GM19397 (cell line): ENCODE measurements around the gene FITM1.
"Not testable (repeated sequence)": the region's sequence is repeated elsewhere in the genome, so short reads cannot be mapped to it uniquely, and the experiment has no call there.

Source experiments
- ATAC-seq: cut with Tn5 transposase; IDR thresholded peaks from one replicate; pipeline ENCODE4 v1.9.1; 2021; ENCODE audit warnings: mild to moderate bottlenecking, moderate library complexity; ENCODE audit not compliant: unreplicated experiment

FITM1 gene

DNA sequence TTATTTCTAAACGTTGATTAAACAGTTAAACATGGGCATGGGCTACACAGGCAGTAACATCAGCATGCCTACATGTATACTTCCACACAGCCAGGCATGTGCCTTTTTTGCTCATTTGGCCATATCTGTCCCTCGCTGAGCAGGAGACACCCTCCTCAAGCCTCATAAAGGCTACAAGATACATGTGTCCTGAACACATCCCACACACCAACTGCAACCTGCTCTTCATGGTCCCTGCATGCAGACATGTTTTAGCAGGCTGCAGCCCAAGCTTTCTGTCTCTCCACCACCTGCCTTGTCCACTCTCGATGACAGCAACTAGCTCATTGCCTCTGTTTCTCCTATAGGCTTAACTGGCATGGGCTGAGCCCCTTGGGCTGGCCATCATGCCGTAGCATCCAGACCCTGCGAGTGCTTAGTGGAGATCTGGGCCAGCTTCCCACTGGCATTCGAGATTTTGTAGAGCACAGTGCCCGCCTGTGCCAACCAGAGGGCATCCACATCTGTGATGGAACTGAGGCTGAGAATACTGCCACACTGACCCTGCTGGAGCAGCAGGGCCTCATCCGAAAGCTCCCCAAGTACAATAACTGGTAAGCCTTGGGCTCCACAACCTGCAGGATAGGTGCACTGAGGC lies 33.8 kb upstream of the FITM1 start:
- no peak for ATAC-seq

- no peak for ATAC-seq
Measured at GRCh38 chr14:24098229-24098926, 32.1 kb upstream of the FITM1 start.

GRCh38 chr14:24098927-24099813 lies 31.3 kb upstream of the FITM1 start:
- no peak for ATAC-seq

GRCh38 chr14:24100197-24100981 lies 30.1 kb upstream of the FITM1 start:
- ATAC-seq, result no peak

- no peak for ATAC-seq
Measured at GRCh38 chr14:24100982-24101494, 29.4 kb upstream of the FITM1 start.

- no peak for ATAC-seq
Measured at GRCh38 chr14:24102357-24103048, 28.0 kb upstream of the FITM1 start.

DNA sequence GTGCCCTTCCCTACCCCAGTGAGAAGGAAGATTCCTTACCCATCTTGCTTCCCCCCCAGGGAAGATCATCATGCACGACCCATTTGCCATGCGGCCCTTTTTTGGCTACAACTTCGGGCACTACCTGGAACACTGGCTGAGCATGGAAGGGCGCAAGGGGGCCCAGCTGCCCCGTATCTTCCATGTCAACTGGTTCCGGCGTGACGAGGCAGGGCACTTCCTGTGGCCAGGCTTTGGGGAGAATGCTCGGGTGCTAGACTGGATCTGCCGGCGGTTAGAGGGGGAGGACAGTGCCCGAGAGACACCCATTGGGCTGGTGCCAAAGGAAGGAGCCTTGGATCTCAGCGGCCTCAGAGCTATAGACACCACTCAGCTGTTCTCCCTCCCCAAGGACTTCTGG lies 27.0 kb upstream of the FITM1 start:
- ATAC-seq, result no peak

GRCh38 chr14:24105609-24106239 lies 24.7 kb upstream of the FITM1 start:
- ATAC-seq, result not testable (repeated sequence)

GRCh38 chr14:24106672-24107271 lies 23.7 kb upstream of the FITM1 start:
- no peak for ATAC-seq

- ATAC-seq, result no peak
Measured at GRCh38 chr14:24108336-24108874, 22.1 kb upstream of the FITM1 start.

- no peak for ATAC-seq
Measured at GRCh38 chr14:24110060-24110459, 20.4 kb upstream of the FITM1 start.

DNA sequence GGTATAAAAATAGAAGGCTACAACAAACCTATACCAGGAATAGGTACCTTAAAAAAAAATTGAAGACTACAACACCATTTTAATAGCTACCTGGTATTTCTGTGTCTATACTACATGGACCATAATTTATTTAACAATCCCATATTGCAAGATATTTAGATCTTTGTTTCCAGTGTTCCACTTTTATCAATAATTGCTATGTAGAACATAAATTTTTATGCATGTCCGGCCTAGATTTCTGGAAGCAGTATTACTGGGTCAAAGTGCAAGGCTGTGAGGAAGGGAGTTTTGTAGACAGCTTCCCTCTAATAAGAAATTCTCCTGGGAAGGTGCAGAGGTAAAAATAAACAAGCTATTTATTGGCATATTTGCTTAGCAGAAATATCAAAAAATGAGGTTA lies 19.9 kb upstream of the FITM1 start:
- ATAC-seq, result no peak

GRCh38 chr14:24113379-24113800 lies 17.1 kb upstream of the FITM1 start:
- ATAC-seq, result no peak

GRCh38 chr14:24113801-24114531 lies 16.5 kb upstream of the FITM1 start:
- peak; percentile 26 for ATAC-seq

GRCh38 chr14:24114532-24115421 lies 15.7 kb upstream of the FITM1 start, which contains the start of the genes DCAF11 and NRL:
Gene DCAF11, plus strand, starts transcription at chr14:24114777. Its CDS starts 818 bp downstream, at chr14:24115595.
Gene NRL, minus strand, starts transcription at chr14:24114949. Its CDS starts 32,101 bp downstream, at chr14:24082848.
- ATAC-seq, result peak; percentile 80

DNA sequence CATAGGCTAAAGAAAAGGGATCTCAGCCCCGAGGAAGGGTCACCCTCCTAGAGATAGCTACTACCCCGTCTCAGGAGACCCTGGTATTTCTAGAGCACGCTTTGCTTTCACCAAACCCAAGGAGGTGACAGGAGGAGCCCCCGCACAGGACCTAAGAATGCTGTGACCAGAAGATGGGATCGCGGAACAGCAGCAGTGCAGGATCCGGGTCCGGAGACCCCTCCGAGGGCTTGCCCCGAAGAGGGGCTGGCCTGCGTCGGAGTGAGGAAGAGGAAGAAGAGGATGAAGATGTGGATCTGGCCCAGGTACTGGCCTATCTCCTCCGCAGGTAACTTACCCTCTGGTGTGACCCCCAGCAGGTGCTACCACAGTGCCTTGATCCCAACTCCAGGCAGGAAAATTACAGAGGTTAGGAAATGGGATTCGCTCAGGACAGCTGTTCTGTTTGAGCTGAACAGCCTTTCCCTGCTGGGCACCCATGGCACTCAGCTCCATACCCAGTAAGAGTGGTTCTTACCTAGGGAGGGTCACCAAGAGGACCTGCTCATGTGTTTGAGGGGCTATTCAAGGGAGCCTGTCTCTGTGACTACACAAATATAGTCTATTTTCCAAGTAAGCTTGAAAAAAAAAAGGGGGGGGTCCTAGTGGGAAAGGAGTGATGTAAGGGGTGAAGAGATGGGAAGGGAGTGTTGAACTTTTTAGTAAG lies 14.9 kb upstream of the FITM1 start:
- no peak for ATAC-seq
